Neural progenitor cell (in vitro differentiated cells): Measurements from ENCODE around the gene CAAP1.

Experiments used
- CTCF ChIP-seq: fragments of 200-600 bp; sonication (generic); IDR thresholded peaks from 2 replicates; pipeline ENCODE4 v1.5.1; 2017; ENCODE audit warnings: antibody characterized with exemption, mild to moderate bottlenecking
- EZH2 ChIP-seq: fragments of 200-600 bp; sonication (generic); IDR thresholded peaks from 2 replicates; pipeline ENCODE4 v1.6.1; 2017; ENCODE audit warnings: antibody characterized with exemption, mild to moderate bottlenecking, moderate library complexity
- EZH2phosphoT487 ChIP-seq: fragments of 200-600 bp; sonication (generic); IDR thresholded peaks from 2 replicates; pipeline ENCODE4 v1.6.1; 2017; ENCODE audit warnings: antibody characterized with exemption

GRCh38 chr9:26925609-26926008 lies 33.0 kb upstream of the CAAP1 start:
- TF ChIP-seq CTCF (no peak), EZH2phosphoT487 (no peak), EZH2 (no peak)
